Measurements from ENCODE around the gene ZBTB42.

GRCh38 chr14:104770072-104770579 is 30.8 kb upstream of the ZBTB42 start:
- TF ChIP-seq CTCF (IDR thresholded peaks at IDR 0.05; ENCODE audit: extremely low read depth in 1 of 2, insufficient read depth in 1 of 2, low read depth in 1 of 2, low read length in 2 of 2) (no peak), POLR2A (IDR thresholded peaks at IDR 0.05; ENCODE audit: low read depth, low read length) (no peak)
